ENCODE results near the gene FBLN2.

FBLN2 gene

DNA sequence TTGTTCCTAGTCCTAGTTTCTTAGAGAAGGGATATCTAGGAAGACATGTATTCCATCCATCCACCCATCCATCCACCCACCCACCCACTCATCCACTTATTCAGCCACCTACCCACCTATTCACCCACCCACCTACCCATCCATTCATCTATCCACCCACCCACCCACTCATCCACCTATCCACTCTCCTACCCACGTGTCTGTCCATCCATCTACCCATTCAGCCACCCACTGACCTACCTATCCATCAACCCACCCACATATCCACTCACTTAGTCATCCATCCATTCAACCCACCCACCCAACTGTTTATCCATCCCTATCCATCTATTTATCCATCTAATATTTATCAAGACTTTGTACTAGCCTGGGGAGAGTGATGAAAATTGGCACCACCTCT is 120.5 kb downstream of the FBLN2 start:
- DNase-seq: no peak

DNA sequence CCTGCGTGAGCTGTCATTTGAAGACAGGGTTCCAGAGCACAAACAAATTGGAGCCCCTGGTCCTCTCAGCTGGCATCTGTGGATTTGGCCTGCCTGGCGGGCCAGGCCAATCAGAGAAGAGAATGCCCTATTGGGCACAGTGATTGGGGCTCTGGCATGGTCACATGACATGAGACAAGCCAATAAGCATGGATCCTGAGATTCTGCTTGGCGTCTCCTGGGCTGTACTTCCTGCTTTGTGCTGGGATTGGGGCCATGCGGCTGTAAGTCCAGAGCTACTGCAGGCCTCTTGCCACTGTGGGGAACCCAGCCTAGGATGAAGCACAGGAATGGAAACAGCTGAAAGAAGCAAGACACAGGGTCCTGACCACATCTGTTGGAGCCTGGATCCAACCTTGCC is 121.4 kb downstream of the FBLN2 start:
- DNase-seq: no peak

DNA sequence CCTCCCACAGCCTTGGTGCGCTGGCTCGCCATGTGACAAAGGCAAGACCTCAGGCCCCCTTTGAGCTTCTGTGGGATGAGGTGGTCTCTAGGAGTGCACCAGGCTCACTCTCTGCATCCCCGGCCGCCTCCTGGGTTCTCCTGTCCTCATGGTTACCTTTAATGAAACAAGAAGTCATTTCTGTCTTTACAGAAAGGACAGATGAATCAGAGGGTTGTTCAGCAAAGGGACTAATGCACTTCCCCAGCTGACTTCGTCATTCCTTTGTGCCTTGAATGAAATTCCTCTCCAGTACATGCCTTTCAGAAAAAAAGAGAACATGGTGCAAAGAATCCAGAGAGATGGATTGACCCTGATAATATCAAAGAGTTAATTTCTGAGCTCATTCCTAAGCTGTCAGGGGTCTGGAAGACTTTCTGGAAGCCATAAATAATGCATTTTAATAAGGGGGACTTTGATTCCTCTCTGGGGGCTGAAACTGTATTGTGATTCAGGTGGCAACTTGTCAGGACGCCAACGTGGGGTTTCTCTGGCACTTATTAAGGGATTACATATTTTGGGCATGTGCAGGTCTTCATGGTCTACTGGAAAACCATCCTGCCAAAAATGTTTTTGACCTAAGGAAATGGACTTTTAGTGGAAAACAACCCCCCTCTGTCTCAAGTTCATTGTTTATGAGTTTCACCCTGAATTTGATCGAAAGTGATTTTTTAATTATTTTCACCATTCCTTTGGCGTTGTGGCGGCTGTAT is 122.7 kb downstream of the FBLN2 start:
- no peak for DNase-seq

DNA sequence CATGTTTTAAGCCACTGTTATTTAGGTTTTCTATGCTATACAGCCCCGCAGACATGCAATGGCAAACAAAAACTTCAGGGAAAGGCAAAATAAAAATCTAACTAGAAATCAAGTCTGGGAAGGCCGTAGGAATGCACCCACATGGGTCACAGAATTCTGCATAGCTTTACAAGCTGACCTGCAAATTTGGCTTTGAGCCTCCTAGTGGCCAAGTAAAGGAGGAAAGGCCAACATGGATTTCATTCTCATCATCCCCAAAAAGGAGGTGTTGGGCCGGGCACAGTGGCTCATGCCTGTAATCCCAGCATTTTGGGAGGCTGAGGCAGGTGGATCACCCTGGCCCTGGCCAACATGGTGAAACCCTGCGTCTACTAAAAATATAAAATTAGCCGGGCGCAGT is 124.3 kb downstream of the FBLN2 start:
- DNase-seq: no peak

DNA sequence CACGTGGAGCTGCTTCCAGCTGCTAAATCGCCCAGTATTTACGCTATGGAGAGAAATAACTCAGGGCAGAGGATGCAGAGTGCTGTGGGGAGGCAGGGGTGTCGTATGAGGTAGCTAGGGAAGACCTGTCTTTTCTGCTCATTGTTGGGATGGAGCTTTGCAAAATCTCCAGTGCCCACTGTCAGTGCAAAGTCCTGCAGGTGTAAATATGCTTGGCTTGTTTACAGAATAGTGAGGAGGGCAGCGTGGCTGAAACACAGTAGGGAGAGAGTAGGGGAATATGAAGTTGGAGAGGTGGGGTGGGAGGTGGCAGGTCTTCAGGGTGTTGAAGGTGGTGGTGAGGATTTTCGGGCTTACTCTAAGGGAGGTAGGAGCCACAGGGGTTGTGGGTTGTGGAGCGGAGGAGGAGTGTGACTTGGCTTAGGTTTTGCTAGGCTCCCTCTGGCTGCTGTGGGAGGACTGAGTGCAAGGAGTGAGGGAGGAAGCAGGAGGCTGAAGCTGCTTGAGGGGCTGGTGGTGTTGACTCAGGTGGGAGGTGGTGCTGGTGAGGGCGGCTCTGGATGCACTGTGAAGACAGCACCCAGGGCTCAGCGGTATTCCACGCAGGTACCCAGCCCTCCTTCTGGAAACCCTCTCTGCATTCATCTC is 125.7 kb downstream of the FBLN2 start:
- DNase-seq: no peak

DNA sequence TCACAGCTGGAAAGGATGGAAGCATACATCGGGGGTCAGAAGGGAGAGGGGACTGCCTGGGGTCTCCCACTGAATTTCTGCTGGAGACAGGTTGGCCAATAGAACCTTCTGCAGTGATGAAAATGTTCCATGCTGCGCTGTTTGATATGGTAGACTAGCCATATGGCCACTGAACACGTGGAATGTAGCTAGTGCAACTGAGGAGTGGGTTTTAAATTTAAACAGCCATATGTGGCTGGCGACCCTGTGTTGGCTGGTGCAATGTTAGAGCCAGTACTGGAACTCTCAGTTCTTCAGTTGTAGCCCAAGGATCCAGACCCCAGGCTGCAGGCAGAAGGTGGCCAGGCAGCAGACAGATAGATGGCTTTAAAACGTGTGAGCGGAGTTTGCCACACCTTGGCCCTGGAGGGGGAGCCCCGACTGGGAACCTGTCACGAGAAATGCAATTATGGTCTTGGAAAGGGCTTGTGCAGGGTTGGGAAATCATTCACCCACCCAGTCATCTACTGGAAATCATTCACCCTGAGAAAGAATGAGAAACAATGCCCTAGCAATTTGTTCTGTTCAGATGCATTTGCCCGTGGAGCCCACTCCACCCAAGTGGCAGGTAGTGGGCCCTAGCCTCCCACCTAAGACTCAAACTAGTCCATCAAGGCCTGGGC is 127.6 kb downstream of the FBLN2 start:
- no peak for DNase-seq

DNA sequence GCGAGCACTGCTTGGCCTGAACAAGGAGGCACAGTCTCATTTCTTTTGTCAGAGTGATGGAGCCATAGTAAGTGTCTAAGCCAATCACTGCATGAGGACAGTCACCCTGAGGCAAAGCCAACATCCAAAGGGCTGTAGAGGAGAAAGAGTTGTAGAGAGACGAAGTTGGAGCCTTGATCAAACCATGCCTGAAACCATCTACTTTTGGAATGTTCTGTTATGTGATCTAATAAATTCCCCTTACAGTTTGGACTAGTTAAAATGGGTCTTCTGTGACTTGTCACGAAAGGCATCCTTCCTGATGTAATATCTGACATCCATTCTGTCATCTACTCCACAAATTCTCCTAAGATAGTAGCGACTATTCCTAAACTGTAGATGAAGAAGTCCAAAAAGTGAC is 128.3 kb downstream of the FBLN2 start:
- DNase-seq: no peak

DNA sequence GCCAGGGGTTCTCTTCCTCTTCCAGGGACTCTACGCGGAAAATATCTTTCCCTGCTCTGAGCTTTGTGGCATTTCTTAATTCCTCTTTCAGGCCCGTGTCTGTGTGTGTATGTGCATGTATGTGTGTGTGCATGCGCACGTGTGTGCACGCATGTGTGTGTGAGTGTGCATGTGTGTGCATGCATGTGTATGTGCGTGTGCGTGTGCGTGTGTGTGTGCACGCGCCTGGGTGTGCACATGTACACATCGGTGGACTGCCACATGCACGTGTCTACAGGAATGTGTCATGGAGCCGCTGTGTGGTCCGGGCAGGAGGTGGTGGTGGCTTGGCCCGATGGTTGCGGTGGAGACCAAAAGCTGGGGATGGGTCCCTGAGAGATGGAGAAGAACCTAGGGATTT is 133.0 kb downstream of the FBLN2 start:
- no peak for DNase-seq

DNA sequence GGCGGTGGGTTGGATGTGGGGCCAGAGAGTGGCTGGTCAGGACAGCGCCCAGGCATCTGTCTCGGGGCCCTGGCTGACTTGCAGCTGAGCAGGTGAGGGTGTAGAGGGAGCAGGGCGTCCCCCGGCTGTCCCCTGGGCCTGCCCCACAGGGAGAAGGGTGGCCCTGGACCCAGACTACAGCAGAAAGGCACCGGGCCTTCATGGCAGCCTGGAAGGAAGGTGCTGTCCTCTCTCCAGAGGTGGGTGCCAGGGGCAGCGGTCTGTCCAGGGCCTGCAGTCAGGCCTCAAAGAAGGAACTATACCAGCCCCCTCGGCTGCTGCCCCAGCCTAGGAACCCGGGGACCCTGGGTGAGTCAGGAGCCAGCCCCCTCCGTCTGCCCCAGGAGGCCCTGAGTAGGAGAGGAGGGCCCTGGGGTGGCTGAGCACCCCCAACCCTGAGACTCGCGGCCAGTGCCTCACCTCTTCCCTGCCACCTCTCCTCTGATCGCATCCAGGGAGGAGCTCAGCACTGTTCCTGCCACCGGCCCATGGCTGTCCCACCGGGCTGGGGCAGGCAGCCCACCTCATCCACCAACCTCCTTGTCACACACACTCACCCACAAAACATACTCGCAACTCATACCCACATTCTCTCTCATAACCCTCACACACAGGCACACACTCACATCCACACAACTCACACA is 133.5 kb downstream of the FBLN2 start:
- DNase-seq: no peak

DNA sequence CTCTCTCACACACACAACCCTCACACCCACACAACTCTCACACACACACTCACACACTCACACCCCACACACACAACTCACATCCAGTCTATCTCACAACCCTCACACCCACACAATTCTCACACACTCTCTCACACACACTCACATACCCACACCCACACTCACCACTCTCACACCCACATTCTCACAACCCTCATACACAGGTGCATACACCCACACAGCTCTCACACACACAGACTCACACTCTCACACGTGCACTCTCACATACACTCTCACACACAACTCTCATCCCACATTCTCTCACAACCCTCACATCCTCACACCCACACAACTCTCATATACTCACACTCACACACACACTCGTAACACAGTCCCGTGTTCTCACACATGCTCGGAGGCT is 134.4 kb downstream of the FBLN2 start:
- no peak for DNase-seq

DNA sequence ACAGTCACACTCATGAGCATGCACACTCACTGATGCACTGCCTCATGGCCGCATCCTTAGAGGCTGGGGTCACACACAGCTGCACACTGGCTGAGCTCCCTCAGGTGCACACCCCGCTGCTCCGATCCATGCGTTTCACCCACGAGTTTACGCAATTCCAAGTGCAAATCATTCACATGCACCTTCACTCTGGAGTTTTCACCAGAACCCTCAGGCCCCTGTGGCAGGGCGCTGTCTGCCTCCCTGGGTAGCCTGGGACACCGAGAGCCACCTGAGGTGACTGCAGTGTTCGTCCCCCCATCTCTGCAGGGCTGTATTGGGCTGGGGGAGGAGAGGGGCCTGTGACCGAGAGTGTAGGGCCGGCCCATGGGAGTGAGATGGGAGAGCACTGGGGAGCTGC is 134.8 kb downstream of the FBLN2 start:
- DNase-seq: no peak

DNA sequence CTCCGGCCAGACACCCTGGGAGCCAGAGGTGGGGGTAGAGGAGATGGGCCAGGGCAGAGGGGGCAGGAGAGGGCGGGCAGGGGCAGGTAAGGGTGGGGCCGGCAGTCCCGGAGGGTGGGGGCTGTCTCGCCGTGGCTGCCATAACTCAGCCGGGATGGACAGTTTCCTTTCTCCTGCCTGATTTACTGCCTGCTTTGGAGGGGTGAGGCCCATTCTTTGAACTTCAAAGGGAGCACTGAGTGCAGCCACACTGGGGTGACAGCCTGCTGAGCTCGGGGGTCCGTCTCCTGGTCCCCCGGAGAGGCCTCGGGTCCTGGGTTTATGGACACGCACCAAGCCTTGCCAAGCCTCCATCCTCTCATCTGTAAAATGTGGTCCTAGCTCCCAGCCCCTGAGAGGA is 135.4 kb downstream of the FBLN2 start:
- no peak for DNase-seq

DNA sequence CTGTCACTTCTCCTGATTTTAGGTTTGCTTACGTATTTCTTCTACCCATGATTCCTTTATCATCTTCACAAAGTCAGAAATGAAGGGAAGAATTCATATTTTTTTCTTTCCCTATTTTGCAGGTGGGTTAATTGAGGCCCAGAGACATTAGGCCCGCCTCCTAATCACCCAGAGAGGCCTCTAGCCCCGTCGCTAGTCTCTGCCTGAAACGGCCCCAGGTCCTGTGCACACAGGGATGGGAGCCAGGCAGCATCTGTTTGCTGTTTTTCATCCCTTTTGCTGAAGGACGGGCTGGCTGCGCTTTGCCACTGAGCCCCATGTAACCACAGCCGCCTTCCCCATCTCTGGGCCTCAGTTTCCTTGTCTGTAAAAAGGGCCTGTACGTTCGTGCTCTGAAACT is 135.9 kb downstream of the FBLN2 start:
- DNase-seq: no peak

DNA sequence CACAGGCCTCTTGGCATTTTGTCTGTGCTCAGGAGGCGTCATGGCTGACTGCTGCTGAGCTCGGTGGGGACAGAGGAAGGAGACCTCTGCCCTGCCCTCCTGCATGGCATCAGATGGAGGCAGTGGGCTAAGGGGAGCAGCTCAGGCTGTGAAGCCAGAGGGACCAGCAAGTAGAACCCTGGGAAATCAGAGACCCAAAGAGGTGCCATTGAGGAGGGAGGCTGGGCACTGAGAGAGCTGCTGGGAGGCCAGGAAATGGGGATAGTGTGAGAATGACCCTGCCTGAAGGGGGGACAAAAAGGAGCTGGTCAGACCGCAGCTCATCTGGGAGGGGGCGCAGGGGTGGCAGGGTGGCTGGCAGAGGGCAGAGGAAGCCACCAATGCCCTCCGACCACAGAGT is 136.8 kb downstream of the FBLN2 start:
- no peak for DNase-seq

DNA sequence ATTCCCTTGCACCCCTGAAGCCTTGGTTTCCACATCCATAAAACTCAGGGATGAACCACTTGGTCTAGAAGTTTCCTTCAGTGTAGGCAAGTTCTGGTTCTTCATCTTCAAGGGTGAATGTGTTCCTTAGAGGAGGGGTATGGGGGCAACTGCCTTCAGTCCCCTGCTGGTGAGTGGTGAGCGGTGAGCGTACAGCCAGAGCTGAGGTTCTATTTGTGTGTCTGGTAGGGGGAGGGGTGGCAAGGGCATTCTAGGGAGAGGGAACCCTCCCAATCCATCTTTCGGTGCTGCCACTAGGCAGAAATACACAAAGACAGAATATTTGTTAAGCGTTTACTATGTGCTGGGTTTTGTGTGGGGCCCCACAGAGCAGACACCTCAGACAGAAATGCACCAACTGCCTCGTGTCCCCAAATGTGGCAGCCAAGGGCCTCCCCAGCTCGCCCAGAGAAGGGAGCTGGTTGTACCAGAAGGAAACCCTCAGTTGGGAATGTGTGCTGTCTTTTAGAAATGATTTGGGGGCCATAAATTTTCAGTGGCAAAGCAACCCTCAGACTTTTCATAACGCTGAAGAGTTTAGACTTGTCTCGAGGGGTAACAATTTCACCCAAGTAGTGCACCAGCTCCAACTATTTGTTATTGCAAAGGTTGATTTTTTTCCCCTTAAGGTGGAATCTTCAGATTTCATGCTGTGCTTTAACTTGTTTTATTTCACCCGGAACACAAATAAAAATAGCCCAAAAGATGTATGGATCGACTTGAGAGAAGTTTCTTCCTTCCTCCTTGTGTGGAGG is 137.6 kb downstream of the FBLN2 start:
- no peak for DNase-seq

DNA sequence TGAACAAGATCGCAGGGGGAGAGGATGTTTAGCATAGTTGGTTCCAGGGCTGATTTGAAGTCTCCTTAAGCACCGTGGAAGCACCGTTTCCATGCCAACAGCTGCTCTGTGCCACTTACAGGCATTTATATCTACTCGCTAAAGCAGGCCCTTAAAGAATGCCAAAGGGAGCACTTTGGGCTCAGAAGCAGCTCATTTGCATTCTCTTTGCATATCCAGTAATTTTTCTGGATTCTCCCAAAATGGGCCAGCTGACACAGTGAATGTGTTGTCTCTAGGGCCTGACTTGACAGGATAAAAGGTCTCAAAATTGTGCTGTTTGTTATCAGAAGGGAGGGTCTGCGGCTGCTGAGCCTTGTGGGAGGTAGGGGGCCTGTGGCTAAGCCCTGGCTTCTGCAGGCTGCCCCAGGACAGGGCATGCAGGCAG is 138.6 kb downstream of the FBLN2 start:
- DNase-seq: peak; percentile 51

Data from retina (tissue), 1 donor.